Cerebellar nuclear complex (tissue), 1 donor: ENCODE results near the gene IGSF21.

Experiments
- DNase-seq, 2 experiments: peaks; one replicate each; lab custom pipeline; 2025; lab: John Stamatoyannopoulos, UW

Gene IGSF21

GRCh38 chr1:18094096-18094495 lies 13.5 kb upstream of the IGSF21 start:
- DNase-seq, result no peak

GRCh38 chr1:18097206-18097605 lies 10.4 kb upstream of the IGSF21 start:
- no peak for DNase-seq

GRCh38 chr1:18099026-18099425 lies 8.6 kb upstream of the IGSF21 start:
- no peak for DNase-seq

- no peak for DNase-seq
These were observed 7.5 kb upstream of the IGSF21 start for GRCh38 chr1:18100060-18100459.

GRCh38 chr1:18100491-18101063 lies 7.0 kb upstream of the IGSF21 start:
- DNase-seq, result peak in 1 of 2 experiments; percentile 62

GRCh38 chr1:18101508-18101907 lies 6.1 kb upstream of the IGSF21 start:
- no peak for DNase-seq

GRCh38 chr1:18103788-18104421 lies 3.7 kb upstream of the IGSF21 start:
- DNase-seq, result no peak

GRCh38 chr1:18104546-18105100 lies 3.0 kb upstream of the IGSF21 start:
- DNase-seq, result no peak

GRCh38 chr1:18105196-18105595 lies 2.4 kb upstream of the IGSF21 start:
- no peak for DNase-seq

- no peak for DNase-seq
These were observed 880 bp downstream of the IGSF21 start for GRCh38 chr1:18108299-18109057.

GRCh38 chr1:18109058-18109755 lies 1.6 kb downstream of the IGSF21 start:
- DNase-seq, result peak; percentile 25 to 76

- peak in 1 of 2 experiments; percentile 40 for DNase-seq
These were observed 2.4 kb downstream of the IGSF21 start for GRCh38 chr1:18109756-18110597.

GRCh38 chr1:18110598-18110939 lies 3.0 kb downstream of the IGSF21 start:
- DNase-seq, result no peak

- DNase-seq, result no peak
These were observed 3.4 kb downstream of the IGSF21 start for GRCh38 chr1:18110968-18111367.

GRCh38 chr1:18111605-18112297 lies 4.2 kb downstream of the IGSF21 start:
- DNase-seq, result no peak

GRCh38 chr1:18112611-18113010 lies 5.0 kb downstream of the IGSF21 start:
- no peak for DNase-seq

- DNase-seq, result no peak
These were observed 7.3 kb downstream of the IGSF21 start for GRCh38 chr1:18114726-18115410.

- no peak for DNase-seq
These were observed 9.2 kb downstream of the IGSF21 start for GRCh38 chr1:18116777-18117176.

GRCh38 chr1:18118078-18118477 lies 10.5 kb downstream of the IGSF21 start:
- DNase-seq, result no peak

- no peak for DNase-seq
These were observed 10.9 kb downstream of the IGSF21 start for GRCh38 chr1:18118491-18118890.
